CD4-positive, CD25-positive, alpha-beta regulatory T cell (primary cell): ENCODE measurements around the gene ADAT3. TPM values are rescaled to one million over a fixed set of nuclear protein-coding genes. Genes with fewer than 3 reads are reported as not detected.

Experiments
- ATAC-seq, 2 donors: fragments of 150-1000 bp; cut with Tn5 transposase; one replicate each; pipeline ENCODE4 v1.10.0; 2021; ENCODE audit warnings: low read depth in 2 of 2, moderate number of reproducible peaks in 2 of 2, moderate library complexity in 1 of 2
- DNase-seq, 3 donors: peaks; one replicate each; pipeline versions ENCODE4 v3.0.0 to v3.0.0-alpha.2; 2012 to 2022; ENCODE audit warnings: mixed read lengths in 1 of 3
- H3K27ac ChIP-seq: one replicate; pipeline ENCODE4 v1.7.0; 2013; ENCODE audit warnings: mild to moderate bottlenecking, low read length; ENCODE audit not compliant: insufficient read depth, poor library complexity, severe bottlenecking
- H3K27me3 ChIP-seq: one replicate; pipeline ENCODE4 v1.7.0; 2013; ENCODE audit warnings: low read length; ENCODE audit not compliant: control insufficient read depth, insufficient read depth
- H3K36me3 ChIP-seq: one replicate; pipeline ENCODE4 v1.7.0; 2013; ENCODE audit warnings: mild to moderate bottlenecking, low read length, moderate library complexity; ENCODE audit not compliant: control insufficient read depth, insufficient read depth
- H3K4me1 ChIP-seq: 2 replicates; pipeline ENCODE4 v1.7.0; 2013; ENCODE audit warnings: mild to moderate bottlenecking, low read length; ENCODE audit not compliant: insufficient read depth, control insufficient read depth, poor library complexity, severe bottlenecking
- H3K4me3 ChIP-seq: one replicate; pipeline ENCODE4 v1.7.0; 2013; ENCODE audit warnings: low read depth, mild to moderate bottlenecking, low read length, moderate library complexity
- H3K9me3 ChIP-seq, 2 experiments: 1 replicate in 1 of 2; 2 replicates in 1 of 2; pipeline ENCODE4 v1.7.0; 2013; ENCODE audit warnings: low read length in 2 of 2, mild to moderate bottlenecking in 1 of 2, moderate library complexity in 1 of 2; ENCODE audit not compliant: control insufficient read depth in 2 of 2
- H3K27ac Mint-ChIP-seq, 3 donors: one replicate each; pipeline ENCODE4 v1.8.0; 2020 to 2022; ENCODE audit warnings: mild to moderate bottlenecking in 3 of 3, mixed read lengths in 3 of 3, moderate library complexity in 2 of 3
- H3K27me3 Mint-ChIP-seq: one replicate; pipeline ENCODE4 v1.8.0; 2022; ENCODE audit warnings: mild to moderate bottlenecking, mixed read lengths
- H3K36me3 Mint-ChIP-seq: one replicate; pipeline ENCODE4 v1.8.0; 2020; ENCODE audit warnings: mixed read lengths
- H3K4me1 Mint-ChIP-seq, 4 donors: one replicate each; pipeline ENCODE4 v1.8.0; 2020 to 2022; ENCODE audit warnings: mixed read lengths in 4 of 4, mild to moderate bottlenecking in 1 of 4
- H3K4me3 Mint-ChIP-seq, 4 donors: one replicate each; pipeline ENCODE4 v1.8.0; 2020 to 2022; ENCODE audit warnings: mild to moderate bottlenecking in 4 of 4, mixed read lengths in 4 of 4, moderate library complexity in 3 of 4
- H3K9me3 Mint-ChIP-seq, 7 donors: one replicate each; pipeline ENCODE4 v1.8.0; 2020 to 2022; ENCODE audit warnings: mixed read lengths in 7 of 7, mild to moderate bottlenecking in 3 of 7, moderate library complexity in 2 of 7
- polyA plus RNA-seq, 4 donors: library from polyadenylated mRNA; unstranded; fragments of 300-500 nt; fragmentation: Illumina TruSeq; gene quantifications; one replicate each; pipeline ENCODE4 v1.2.3, GENCODE V29; 2021
- total RNA-seq: library from RNA; stranded (reverse); gene quantifications from one replicate; pipeline ENCODE4 v1.2.3, GENCODE V29; 2022

The ADAT3 gene
- total and polyA plus RNA-seq, 5 donors from 2014 or later, result 4.4 to 8.8 (median 6.3) TPM

DNA sequence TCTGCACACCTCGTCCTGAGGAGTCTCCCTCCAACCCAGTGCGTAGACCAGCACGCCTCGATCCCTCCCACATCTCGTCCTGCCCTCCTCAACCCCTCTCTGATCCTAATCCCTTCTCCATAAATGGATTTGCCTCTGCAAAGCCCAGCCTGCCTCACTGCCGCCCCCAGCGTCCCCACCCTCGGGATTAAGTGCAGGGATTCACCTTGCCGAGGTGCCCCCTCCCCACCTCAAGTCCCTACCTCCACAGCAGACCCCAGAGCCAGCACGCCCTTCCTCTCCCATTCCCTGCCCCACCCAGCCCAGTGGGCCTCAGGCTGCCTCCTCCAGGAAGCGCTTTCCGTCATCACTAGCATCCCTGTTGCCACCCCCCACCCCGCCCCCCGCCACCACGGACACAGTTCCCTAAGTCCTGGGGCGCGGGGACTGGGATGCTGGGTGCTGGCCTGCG is 45.8 kb upstream of the ADAT3 start:
- Mint-ChIP-seq H3K9me3 (no peaks in the 10 kb centered on the region), H3K27me3 (no peaks in the 10 kb centered on the region)

DNA sequence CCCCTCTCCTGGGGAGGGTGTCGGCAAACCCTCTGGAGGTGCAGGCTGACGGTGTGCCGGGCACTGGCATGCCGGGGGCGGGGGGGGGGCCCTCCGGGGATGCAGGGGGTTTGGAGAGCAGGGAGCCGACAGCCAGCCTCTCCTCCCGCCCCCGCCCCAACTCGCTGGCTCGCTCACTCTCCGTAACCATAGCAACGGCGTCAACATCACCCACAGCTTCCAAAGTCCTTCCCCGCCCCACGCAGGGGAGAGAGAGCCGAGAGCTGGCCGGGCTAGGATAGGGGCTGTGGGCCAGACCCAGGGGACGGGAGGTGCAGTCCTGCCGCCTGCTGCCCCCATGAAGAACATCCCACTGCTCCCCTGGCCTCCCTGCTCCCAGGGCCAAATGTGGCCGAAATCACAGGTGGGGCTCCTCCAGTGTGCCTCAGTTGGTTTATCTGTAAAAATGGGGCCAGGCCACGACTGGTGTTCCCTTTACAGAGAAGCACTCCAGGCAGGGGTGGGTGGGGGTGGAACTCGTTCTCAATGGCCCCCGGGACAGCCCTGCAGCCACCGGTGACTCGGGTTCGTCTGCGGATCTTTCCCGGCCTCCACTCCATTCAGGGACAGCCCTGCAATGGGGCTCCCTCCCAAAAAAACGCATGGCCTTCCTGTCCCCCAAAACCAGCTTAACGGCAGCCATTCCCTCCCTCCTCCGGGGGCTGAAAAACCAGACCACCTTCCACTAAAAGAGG is 45.0 kb upstream of the ADAT3 start:
- H3K4me1 Mint-ChIP-seq, result peaks cover 0 to 49% (median 15%) of the 10 kb centered on the region in 4 donors
- Histone ChIP-seq H3K9me3 (no peaks in the 10 kb centered on the region), H3K36me3 (no peaks in the 10 kb centered on the region), H3K27ac (peak overlapping the region; percentile 81), H3K27me3 (no peaks in the 10 kb centered on the region), H3K4me3 (no peak overlapping the region), H3K4me1 (peaks cover 80% of the 10 kb centered on the region)
- peak overlapping the region in 3 of 4 donors; percentile 43 to 74 (median 59) for H3K4me3 Mint-ChIP-seq
- H3K27me3 Mint-ChIP-seq, result no peaks in the 10 kb centered on the region
- peak overlapping the region in 2 of 3 donors; percentile 26 to 71 for H3K27ac Mint-ChIP-seq
- H3K36me3 Mint-ChIP-seq, result no peaks in the 10 kb centered on the region
- H3K9me3 Mint-ChIP-seq, result no peaks in the 10 kb centered on the region
- peak; percentile 45 to 62 (median 58) for DNase-seq
- ATAC-seq, result no peak

More for the DNA sequence above, 45.8 kb upstream of the ADAT3 start:
- Histone ChIP-seq H3K4me3 (no peak overlapping the region), H3K9me3 (no peaks in the 10 kb centered on the region), H3K36me3 (no peaks in the 10 kb centered on the region), H3K27me3 (no peaks in the 10 kb centered on the region), H3K4me1 (peaks cover 80% of the 10 kb centered on the region), H3K27ac (peak overlapping the region; percentile 81)
- DNase-seq, result no peak
- Mint-ChIP-seq H3K4me1 (peaks cover 0 to 58% (median 20%) of the 10 kb centered on the region in 4 donors), H3K27ac (peak overlapping the region; percentile 38 to 84 (median 73)), H3K4me3 (peak overlapping the region; percentile 43 to 72 (median 56)), H3K36me3 (no peaks in the 10 kb centered on the region)
- no peak for ATAC-seq

DNA sequence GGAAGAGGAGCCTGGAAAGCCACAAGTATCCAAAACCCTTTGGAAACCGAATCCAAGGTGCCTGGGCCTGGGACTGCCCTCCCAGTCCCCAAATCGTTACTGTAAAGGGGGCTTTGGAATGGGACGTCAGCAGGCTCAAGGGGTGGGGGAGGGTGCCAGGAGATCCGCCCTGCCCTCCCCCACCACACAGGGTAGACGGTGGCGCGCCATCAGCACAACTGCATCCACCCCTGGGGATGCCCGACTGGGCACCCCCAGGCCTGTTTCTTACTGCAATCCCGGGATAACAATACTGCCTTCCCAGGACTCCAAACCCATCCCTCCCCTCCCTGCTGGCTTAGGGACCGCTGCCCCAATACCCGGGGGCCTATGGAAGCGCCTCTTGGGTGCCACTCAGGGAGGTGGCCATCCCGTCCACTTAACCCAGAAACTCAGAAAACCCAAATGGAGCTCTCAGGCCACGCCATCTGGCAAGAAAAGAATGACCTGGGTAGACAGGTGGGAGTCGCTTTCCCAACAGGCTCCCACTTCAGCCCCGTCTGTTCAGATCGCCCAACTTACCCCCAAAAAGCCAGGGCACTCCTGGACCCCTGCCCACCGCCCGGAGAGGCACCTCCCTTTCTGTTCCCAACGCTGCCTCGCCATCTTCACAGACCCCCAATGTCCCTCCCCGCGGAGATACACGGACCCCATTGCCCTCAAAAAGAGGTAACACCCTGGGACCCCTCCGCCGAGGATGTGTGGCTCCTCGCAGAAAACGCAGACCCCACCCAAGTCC is 44.2 kb upstream of the ADAT3 start:
- no peaks in the 10 kb centered on the region for H3K27me3 ChIP-seq
- Mint-ChIP-seq H3K27me3 (no peaks in the 10 kb centered on the region), H3K36me3 (no peaks in the 10 kb centered on the region), H3K9me3 (no peaks in the 10 kb centered on the region), H3K27ac (peak overlapping the region; percentile 55 to 96 (median 77)), H3K4me1 (peaks cover 0 to 46% (median 15%) of the 10 kb centered on the region in 4 donors), H3K4me3 (peak overlapping the region; percentile 95 to 99 (median 96))
- H3K9me3 ChIP-seq, result no peaks in the 10 kb centered on the region
- ATAC-seq (no peak), DNase-seq (no peak)
- H3K4me3 ChIP-seq, result no peak overlapping the region
- H3K27ac ChIP-seq, result peak overlapping the region; percentile 82
- peaks cover 75% of the 10 kb centered on the region for H3K4me1 ChIP-seq
- H3K36me3 ChIP-seq, result no peaks in the 10 kb centered on the region

DNA sequence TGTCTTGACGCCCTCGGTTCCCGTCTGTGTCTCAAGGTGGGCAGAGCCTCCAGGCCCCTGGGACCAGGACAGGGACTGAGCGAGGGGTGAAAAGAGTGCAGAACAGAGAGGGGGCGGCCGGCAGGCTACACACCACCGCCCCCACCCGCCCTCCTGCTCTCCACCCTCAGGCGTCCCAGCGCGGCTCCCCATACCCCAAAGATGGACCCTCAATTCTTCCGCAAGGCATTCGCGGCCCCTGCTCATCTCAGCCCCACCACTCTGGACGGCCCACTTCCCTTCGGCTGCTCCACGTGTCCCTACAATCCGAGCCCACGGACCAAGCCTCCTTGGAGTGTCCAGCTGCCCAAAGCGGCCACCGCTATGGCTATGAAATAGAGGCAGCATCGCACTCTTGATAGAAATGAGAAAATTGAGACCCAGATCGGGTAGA is 43.6 kb upstream of the ADAT3 start:
- DNase-seq (no peak), ATAC-seq (no peak)
- Histone ChIP-seq H3K27ac (peak overlapping the region; percentile 82), H3K4me1 (peaks cover 69% of the 10 kb centered on the region), H3K36me3 (no peaks in the 10 kb centered on the region), H3K4me3 (peak overlapping the region; percentile 44), H3K9me3 (no peaks in the 10 kb centered on the region), H3K27me3 (no peaks in the 10 kb centered on the region)
- Mint-ChIP-seq H3K27me3 (no peaks in the 10 kb centered on the region), H3K27ac (peak overlapping the region; percentile 56 to 98 (median 96)), H3K4me1 (peaks cover 0 to 43% (median 15%) of the 10 kb centered on the region in 4 donors), H3K9me3 (no peaks in the 10 kb centered on the region), H3K36me3 (no peaks in the 10 kb centered on the region), H3K4me3 (peak overlapping the region; percentile 95 to 99 (median 96))

DNA sequence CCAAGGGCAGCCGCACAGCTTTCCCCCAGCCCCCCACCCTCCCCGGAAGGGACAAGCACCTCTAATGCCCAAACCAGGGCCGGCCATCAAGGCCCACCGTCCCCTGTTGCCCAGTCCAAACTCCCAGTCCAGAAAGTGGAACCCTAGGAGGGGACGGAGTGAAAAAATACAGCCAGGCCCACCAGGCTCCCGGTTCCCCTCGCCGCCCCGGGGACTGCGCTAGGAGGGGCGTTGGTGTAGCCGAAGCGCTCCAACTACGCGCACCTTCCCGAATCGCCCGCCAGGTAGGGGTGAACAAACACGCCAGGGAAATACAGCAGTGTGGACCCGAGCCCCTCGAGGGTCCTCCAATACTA is 43.2 kb upstream of the ADAT3 start:
- no peak for ATAC-seq
- H3K4me1 Mint-ChIP-seq, result peaks cover 0 to 43% (median 15%) of the 10 kb centered on the region in 4 donors
- peak overlapping the region; percentile 82 for H3K27ac ChIP-seq

DNA sequence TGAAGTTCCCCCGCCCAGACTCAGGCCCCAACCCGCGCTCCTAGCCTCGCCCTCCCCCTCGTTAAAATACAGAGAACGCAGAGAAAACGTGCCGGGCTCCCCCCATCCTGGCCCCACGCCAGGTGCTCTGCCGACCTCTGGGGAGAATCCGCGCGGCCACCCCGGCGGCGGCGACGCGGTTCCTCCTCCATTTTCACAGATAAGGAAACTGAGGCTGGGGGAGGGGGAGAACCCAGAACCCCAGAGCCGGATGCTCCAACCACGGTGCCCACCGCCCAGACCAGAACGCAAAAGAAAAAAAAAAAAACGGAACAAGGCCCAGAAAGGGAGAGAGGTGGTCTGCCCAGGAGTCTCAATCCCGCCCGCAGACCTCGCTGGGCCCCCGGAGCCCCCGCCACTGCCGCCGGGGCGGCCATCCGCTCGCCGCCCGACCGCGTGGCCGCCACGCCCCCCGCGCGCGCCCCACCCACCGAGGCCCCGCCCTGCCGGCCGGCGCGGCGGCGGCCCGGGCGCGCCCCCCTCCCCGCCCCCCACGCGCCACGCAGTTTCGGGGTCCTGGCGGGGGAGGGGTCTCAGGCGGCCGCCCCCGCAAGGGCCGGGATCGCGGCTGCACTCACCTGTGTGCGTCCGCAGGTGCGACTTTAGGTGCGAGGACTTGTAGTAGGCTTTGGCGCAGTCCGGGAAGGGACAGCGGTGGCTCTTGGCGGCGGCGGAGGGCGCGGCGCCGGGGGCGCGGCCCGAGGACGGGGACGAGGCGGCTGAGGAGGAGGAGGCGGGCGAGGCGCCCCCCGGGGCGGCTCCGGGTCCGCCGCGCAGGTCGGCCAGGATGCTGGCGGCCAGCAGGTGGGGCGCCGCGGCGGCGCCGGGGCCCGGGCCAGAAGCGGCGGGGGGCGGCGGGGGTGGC is 42.5 kb upstream of the ADAT3 start:
- Histone ChIP-seq H3K4me1 (peaks cover 60% of the 10 kb centered on the region), H3K9me3 (no peaks in the 10 kb centered on the region), H3K27me3 (no peaks in the 10 kb centered on the region), H3K36me3 (no peaks in the 10 kb centered on the region), H3K27ac (peak overlapping the region; percentile 82), H3K4me3 (peak overlapping the region; percentile 44)
- Mint-ChIP-seq H3K9me3 (no peaks in the 10 kb centered on the region), H3K4me3 (peak overlapping the region; percentile 95 to 99 (median 96)), H3K36me3 (no peaks in the 10 kb centered on the region), H3K27me3 (no peaks in the 10 kb centered on the region), H3K27ac (peak overlapping the region; percentile 96 to 98 (median 96)), H3K4me1 (peaks cover 0 to 45% (median 15%) of the 10 kb centered on the region in 4 donors)
- no peak for ATAC-seq
- peak; percentile 55 to 63 (median 58) for DNase-seq

More for the DNA sequence above, 43.2 kb upstream of the ADAT3 start:
- DNase-seq, result no peak
- peak overlapping the region; percentile 96 to 98 (median 96) for H3K27ac Mint-ChIP-seq
- no peaks in the 10 kb centered on the region for H3K36me3 Mint-ChIP-seq
- Histone ChIP-seq H3K9me3 (no peaks in the 10 kb centered on the region), H3K36me3 (no peaks in the 10 kb centered on the region), H3K27me3 (no peaks in the 10 kb centered on the region), H3K4me3 (peak overlapping the region; percentile 44), H3K4me1 (peaks cover 67% of the 10 kb centered on the region)
- no peaks in the 10 kb centered on the region for H3K9me3 Mint-ChIP-seq
- no peaks in the 10 kb centered on the region for H3K27me3 Mint-ChIP-seq
- H3K4me3 Mint-ChIP-seq, result peak overlapping the region; percentile 95 to 99 (median 96)

DNA sequence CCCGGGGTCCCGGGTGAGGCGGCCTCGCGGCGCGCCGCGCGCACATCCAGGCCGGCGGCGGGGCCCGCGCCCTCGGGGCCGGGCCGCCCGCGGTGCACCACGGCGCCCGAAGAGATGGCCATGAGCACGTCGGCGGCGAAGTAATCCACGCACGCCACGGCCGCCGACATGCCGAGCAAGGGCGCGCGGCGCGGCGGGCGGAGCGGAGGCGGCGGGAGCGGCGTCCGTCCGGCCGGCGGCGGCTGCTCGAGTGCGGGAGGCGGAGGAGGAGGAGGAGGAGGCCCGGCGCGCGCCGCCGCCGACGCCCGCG is 41.9 kb upstream of the ADAT3 start, which contains the start of gene KLF16:
TSS of gene KLF16 (minus strand) at position 252 of the 310 bp plus-strand sequence. CDS start at position 170, 82 bp downstream.
- H3K27me3 ChIP-seq, result no peaks in the 10 kb centered on the region
- Mint-ChIP-seq H3K36me3 (no peaks in the 10 kb centered on the region), H3K27me3 (no peaks in the 10 kb centered on the region), H3K27ac (peak within 1 kb of the TSS; percentile 96 to 98 (median 96)), H3K4me1 (peaks cover 0 to 44% (median 15%) of the 10 kb centered on the region in 4 donors), H3K4me3 (peak within 1 kb of the TSS; percentile 95 to 99 (median 96)), H3K9me3 (no peaks in the 10 kb centered on the region)
- peak within 1 kb of the TSS; percentile 82 for H3K27ac ChIP-seq
- H3K9me3 ChIP-seq, result no peaks in the 10 kb centered on the region
- H3K36me3 ChIP-seq, result no peaks in the 10 kb centered on the region
- H3K4me3 ChIP-seq, result peak within 1 kb of the TSS; percentile 44
- ATAC-seq (no peak), DNase-seq (no peak)
- H3K4me1 ChIP-seq, result peaks cover 54% of the 10 kb centered on the region
